GM20431 (cell line): ENCODE data around the gene OR52A1.
"Not testable (repeated sequence)": the region's sequence is repeated elsewhere in the genome, so short reads cannot be mapped to it uniquely, and the experiment has no call there.

Source experiments
- in situ Hi-C: fragments of 300-500 bp; cut with MseI, MboI; formaldehyde crosslinking; loops from one replicate; pipeline ENCODE4 v1.15.0; 2020; ENCODE audit warnings: low sequenced_read_pairs; ENCODE audit not compliant: unreplicated experiment

Gene OR52A1

DNA sequence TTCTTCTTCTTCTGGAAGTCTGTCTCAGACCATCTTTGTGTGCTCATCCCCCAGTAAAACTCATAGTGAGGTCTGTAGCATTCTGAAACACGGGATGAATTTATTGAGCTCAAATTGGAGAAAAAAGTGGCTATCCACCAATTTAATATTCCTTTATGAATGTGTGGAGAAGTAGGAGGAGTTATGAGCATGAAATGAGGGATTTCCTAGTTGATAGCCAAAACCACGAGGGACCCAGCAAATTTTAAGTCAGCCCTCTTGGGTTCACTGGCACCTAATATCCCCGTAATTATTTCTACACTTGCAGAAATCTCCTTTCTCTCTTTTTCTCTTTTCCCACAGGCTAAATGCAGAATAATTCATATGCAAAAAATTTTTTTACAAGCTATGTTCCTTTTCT is at the start of gene OR52A1:
TSS of gene OR52A1 (minus strand) at position 101 of the 400 bp plus-strand sequence. CDS start 2,388 bp downstream, outside the sequence.
- in situ Hi-C loops, result no loop called here

DNA sequence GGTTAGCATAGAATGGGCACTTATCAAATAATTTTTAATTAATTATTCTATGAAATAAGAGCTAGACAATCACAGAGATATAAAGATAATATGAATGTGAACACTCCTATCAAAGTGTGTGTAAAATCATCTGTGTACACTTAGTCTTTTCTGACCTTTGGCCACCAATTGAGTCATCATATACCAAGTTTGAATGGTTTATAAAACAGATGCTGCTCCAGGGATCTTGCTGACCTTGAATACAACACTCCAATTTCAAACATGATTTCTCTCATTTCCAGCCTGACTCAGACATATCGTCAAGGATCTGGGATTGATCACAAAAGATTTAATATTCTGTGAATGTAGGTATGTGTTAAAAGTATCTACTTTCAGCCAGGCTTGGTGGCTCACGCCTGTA is 48.8 kb upstream of the OR52A1 start:
- in situ Hi-C loops, result loop anchor here (25.0 kb wide), 1 partner anchor 159 kb away; the partner anchor contains the start of gene OR51B6

DNA sequence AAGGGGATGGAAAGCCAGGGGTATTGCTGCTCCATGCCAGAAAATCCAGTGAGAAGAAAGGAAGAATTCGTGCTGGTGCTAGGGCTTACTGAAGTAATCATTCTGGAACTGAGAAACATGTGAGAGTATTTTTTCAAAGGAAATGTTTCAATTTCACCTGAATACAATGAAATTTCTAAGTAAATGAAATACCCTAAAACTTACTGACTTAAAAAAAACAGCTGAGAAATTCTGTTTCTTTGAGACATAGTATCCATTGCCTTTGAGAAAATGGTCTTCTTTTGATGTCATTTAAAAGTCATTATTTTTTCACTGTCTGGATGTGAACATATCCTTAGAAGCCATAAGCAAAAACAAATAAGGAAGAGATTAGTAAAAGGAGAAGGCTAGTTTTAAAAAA is 46.0 kb upstream of the OR52A1 start, which contains the start of gene OR51V1:
TSS of gene OR51V1 (minus strand) at position 101 of the 400 bp plus-strand sequence. CDS start at position 101, 0 bp downstream.
- in situ Hi-C loops, result loop anchor here (25.0 kb wide), 1 partner anchor 162 kb away; the partner anchor contains the start of gene OR51B6

DNA sequence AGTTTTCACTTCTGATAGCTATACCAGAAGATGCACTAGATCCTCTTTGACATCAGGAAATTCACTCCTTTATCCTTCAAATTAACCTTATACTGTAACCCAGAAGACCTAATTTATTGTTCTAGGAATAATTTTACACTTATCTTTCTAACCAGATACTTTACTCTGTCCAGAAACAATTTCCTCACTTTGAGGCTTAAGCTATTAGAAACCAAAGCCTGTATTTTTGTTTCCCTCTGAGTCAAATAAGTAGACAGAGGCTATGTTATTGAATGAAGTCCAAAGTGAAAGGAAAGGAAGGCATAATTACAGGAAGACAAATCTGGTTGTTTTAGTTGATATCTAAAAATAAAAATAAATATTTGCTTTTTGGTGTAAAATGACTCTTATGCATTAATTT is 43.7 kb upstream of the OR52A1 start:
- in situ Hi-C loops, result no loop called here

DNA sequence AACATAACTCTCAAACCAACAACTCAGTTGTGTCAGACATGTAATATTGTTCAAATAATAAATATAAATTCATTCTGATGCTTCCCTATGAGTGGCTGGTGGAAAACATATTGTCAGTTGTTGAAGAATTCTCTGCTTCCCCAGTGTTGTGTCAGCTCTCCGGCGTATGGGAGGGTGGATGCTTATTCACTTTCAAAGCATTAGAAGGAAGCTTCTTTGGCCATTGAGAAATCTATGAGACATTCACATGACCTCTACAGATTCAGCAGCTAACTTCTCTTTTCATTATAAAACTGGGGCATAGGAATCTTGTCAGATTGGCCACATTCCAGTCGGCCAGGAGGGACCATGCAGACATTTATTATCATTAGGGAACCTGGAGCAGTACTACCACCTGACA is 43.0 kb upstream of the OR52A1 start:
- in situ Hi-C loops, result no loop called here

DNA sequence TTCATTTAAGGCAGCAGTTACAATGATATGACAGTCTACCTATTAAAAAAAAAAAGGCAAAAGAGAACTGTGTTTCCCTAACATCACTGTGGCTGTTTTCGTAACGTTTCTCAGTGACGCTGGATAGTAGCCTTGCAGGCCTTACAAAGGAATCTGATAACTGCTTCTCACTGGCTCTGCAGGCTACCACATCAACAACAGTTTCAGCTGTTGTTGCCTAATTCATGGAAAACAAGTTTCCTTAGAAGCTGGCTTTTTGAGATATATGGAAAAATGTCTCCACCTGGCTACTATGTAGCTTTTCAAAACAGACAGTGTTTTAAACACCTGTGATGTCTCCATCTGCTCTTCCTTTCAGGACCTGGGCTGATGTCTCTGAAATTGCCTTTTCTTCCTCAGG is 42.2 kb upstream of the OR52A1 start:
- in situ Hi-C loops, result no loop called here

GRCh38 chr11:5196067-5196466 is 41.5 kb upstream of the OR52A1 start:
- in situ Hi-C loops, result no loop called here

- in situ Hi-C loops, result no loop called here
Measured at GRCh38 chr11:5192738-5193137, 38.2 kb upstream of the OR52A1 start.

DNA sequence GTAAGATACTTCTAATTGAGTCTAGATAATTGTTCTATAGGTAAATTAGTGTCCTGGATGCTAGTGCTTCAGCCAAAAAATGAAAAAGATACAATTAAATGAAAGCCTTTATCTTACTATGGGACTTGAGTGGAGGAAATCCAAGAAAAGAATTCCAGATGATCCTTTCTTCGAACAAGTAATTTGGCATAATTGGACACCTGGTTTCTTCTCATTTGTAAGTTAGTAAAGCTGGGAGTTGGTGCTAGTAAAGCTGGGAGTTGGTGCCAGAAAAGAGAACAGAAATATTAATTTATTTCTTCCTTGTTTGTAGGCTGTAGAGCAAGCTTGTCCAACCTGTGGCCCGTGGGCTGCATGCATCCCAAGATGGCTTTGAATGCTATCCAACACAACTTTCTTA is 33.6 kb upstream of the OR52A1 start:
- in situ Hi-C loops, result no loop called here

DNA sequence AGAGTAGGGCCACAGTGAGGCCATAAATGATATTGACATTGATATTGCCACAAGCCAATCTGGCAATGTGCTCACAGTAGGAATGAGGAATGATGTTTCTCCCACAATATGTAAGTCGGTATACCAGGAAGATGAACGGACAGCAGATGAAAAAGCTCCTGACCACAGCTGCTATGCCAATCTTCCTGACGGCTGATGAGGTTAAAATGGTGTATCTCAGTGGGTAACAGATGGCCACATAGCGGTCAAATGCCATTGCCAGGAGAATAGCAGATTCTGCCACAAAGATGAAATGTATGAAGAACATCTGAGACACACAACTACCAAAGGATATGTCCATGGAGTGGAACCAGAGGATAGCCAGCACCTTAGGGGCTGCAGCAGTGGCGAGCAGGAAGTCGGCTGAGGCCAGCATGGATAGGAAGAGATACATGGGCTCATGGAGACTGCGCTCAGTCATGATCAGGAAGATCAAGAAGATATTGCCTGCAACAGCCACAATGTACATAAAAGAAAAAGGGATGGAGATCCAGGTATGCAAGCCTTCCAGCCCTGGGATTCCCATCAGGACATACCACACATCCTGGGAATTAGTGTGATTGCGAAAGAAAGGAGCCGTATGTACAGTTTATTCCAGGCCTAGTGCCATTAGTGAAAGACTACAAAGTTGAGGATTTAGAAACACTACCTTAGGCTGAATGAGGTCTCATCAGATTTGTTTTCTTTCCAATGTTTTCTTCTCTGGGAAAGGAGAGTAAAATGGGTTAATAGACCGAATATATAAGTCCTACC is 23.7 kb upstream of the OR52A1 start:
- in situ Hi-C loops, result no loop called here

- in situ Hi-C loops, result no loop called here
Measured at GRCh38 chr11:5174934-5175333, 20.4 kb upstream of the OR52A1 start.

GRCh38 chr11:5171856-5172255 is 17.3 kb upstream of the OR52A1 start:
- in situ Hi-C loops, result no loop called here

GRCh38 chr11:5165898-5166297 is 11.3 kb upstream of the OR52A1 start:
- in situ Hi-C loops, result not testable (repeated sequence)

GRCh38 chr11:5164807-5165206 is 10.2 kb upstream of the OR52A1 start:
- in situ Hi-C loops, result not testable (repeated sequence)

- in situ Hi-C loops, result not testable (repeated sequence)
Measured at GRCh38 chr11:5161045-5161444, 6.5 kb upstream of the OR52A1 start.

DNA sequence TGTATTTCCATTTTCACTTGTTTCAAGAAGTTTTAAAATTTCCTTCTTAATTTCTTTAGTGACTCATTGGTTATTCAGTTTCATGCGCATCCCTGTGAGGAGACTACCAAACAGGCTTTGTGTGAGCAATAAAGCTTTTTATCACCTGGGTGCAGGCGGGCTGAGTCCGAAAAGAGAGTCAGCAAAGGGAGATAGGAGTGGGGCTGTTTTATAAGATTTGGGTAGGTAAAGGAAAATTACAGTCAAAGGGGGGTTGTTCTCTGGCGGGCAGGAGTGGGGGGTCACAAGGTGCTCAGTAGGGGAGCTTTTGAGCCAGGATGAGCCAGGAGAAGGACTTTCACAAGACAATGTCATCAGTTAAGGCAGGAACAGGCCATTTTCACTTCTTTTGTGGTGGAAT is 5.7 kb upstream of the OR52A1 start:
- in situ Hi-C loops, result not testable (repeated sequence)

GRCh38 chr11:5159806-5160205 is 5.2 kb upstream of the OR52A1 start:
- in situ Hi-C loops, result no loop called here

DNA sequence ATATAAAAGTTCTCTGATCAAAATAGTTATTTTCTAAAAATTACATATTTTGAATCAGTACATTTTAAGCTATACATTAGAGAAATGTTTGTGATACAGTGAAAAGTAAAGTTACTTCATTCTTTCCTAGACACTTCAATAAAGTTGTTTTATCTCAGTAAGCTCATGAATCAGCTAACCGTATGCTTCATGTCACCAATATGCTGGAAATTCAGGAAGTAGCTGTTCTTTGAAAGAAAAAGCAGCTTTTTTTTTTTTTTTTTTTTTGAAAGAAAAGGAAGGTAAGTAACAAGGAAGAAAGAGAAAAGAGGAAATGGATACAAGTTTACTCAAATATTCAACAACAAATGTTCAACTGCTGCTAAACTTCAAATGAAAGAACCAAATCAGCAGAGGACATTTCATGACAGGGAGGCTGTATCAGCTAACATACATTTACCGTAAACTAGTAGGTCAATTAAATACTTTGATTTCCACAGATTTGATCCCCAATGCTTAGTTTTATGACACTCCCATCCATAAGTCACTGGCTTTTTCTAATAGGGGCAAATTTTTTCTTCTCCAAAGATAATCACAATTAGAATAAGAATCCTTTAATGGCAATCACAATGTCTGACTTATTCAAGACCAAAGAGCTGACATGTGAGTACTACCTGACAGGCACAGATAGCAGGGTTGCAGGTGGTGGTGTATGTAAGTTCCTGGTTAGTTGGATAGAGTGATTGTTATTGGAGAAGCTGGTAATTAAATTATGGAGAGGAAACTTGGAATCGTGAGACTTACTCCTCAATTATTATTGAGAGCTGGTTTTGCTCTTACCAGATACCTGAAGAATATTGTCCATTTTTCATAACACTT is 754 bp downstream of the OR52A1 start:
- in situ Hi-C loops, result no loop called here

DNA sequence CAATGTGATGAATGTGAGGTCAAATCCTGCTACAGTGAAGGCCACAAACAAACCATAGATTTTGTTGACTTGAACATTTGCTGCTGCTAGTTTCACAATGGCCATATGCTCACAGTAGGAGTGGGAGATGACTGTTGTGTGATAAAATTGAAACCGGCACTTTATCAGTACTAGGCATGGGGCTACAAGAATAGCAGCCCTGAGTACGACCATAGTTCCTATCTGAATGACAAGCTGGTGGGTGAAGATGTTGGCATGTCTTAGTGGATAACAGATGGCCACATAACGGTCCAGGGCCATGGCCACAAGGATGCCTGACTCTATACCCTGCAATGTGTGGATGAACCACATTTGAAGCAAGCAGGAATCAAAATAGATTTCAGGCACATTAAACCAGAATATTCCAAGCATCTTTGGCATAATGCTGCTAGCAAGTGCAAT is 2.8 kb downstream of the OR52A1 start:
- in situ Hi-C loops, result no loop called here

GRCh38 chr11:5144206-5144605 is 10.4 kb downstream of the OR52A1 start:
- in situ Hi-C loops, result not testable (repeated sequence)

GRCh38 chr11:5137996-5138395 is 16.6 kb downstream of the OR52A1 start, which contains the start of gene OR52A5:
OR52A5 (minus strand) TSS chr11:5138356; CDS start chr11:5132642, 5,714 bp downstream.
- in situ Hi-C loops, result no loop called here
